GM19351 (cell line): ENCODE data around the gene RBM44.
"Not testable (repeated sequence)": the region's sequence is repeated elsewhere in the genome, so short reads cannot be mapped to it uniquely, and the experiment has no call there.

ENCODE experiments used
- ATAC-seq: cut with Tn5 transposase; IDR thresholded peaks from one replicate; pipeline ENCODE4 v1.9.1; 2021; ENCODE audit warnings: mild to moderate bottlenecking, moderate library complexity; ENCODE audit not compliant: unreplicated experiment

Gene RBM44, protein sequence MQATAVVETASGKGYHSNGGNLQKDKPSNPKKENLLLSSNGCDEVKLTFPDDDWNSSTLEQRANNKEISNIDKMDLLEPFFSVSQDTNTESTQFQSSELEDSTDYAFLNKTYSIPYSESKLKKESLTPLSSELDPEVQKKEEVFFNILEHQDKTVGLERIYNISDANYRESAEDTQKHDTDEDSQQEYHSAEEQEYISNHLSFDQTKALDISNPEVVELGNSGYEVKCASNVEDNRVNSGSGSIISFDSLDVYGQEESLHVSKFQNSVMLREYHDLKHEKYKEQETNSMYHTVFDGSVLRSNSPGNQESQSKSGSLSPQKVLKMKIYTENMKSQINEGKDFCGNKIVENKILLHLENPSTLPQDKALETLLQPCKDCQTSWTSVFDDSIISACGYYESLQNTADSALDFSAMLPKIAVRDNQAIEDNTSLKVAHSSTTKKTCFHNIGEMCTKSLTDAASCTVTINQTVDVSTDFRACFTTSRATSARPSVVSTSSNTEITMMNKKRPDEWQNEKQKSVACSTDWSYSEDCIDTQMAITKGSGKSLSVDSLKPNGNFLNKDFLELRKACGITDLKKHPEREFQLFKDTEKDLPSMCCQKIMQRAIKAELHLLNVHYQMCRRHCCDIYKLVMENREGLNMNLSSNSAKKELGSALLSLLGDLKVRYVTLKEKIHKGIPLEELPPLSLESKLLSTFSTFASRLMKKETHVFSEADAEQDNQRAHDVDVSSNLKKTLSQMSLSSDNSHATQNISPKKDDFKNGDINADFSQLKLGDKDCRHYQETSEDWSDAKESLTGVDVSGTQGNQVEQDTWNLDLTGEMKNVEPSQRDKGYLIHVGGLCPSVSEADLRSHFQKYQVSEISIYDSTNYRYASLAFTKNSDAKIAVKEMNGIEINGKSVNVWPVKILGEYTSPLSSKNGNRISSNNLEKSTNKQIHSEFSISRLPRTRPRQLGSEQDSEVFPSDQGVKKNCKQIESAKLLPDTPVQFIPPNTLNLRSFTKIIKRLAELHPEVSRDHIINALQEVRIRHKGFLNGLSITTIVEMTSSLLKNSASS

DNA sequence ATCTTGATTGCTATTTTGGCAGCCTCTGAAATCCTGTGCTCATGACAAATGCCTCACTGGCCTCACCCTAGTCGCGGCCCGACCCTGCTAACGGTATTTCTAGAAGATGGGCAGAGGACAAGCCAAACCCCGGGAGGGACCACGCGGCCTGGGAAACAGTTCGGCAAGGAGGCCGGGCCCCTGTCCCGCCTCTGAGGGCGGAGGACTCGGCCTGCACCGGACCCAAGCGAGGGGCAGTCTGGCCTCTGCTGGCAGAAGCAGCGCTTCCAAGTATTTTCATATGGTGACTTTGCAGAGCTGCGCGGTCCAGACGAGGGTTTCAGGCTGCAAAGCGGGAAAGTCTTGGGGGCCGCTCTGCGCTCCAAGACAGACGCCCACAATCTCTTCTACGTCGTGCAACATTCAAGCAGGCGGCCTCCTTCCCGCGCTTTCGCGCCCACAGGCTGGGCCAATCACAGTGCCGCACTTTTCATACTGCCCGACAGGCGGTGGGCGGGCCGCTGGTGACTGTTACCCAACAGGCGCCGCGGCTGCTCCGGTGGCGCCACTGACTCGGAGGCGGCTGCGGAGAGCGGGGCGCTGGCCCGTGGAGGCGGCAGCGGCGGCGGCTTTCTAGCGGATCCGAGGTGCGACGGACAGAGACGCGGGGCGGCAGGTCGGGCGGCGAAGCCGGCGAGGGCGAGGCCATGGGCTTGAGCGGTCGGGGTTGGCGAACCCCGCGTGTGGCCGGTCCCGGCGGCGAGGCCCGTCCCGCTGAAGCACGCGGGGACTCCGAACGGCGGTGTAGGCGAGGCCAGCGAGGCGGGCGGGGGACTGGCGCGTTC, at the start of gene RBM44:
Gene RBM44, plus strand, starts transcription at position 544 of the 824 bp plus-strand sequence. CDS start 14,831 bp downstream, outside the sequence.
- ATAC-seq: no peak

DNA sequence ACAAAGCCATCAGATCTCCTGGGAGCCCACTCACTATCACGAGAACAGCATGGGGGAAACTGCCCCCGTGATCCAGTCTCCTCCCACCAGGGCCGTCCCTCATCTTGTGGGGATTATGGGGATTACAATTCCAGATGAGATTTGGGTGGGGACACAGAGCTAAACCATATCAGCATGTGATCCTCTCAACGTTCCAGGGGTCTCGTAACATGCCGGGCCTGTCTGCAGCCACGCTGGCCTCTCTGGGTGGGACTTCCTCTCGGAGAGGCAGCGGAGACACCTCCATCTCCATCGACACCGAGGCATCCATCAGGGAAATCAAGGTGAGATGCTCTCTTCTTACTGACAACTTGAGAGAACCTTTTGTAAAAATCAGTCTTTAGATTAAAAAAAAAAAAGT, 49.6 kb upstream of the RBM44 start:
- no peak for ATAC-seq

DNA sequence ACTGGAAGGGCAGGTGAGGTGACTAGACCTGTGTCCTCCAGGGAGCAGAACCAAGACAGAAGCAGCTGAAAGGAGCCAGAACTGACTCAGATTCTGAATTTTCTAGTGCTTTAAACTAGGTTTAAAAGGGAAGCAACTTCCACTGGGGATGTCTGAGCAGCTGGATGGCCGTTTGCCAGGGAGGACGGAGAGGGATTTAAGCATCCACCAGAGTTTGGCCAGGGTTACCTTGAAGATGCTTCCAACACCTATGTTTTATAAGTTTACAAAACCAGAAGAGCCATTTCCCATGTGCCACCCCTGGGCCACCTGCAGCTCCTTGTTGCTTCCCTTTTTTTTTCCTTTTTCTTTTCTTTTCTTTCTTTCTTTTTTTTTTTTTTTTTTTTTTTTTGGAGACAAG, 48.6 kb upstream of the RBM44 start:
- ATAC-seq: no peak

DNA sequence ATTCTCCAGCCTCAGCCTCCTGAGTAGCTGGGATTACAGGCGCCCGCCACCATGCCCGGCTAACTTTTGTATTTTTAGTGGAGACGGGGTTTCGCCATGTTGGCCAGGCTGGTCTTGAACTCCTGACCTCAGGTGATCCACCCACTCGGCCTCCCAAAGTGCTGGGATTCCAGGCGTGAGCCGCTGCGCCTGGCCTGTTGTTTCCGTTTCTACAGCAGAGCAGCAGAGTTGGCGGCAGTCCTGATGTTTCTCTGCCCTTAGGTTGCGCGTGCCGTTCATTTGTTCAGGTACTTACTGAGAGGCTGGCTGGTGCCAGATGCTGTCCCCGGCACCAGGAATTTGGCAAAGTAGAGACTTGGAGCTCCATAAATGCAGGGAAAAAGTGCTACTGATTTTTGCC, 48.1 kb upstream of the RBM44 start:
- ATAC-seq: not testable (repeated sequence)

DNA sequence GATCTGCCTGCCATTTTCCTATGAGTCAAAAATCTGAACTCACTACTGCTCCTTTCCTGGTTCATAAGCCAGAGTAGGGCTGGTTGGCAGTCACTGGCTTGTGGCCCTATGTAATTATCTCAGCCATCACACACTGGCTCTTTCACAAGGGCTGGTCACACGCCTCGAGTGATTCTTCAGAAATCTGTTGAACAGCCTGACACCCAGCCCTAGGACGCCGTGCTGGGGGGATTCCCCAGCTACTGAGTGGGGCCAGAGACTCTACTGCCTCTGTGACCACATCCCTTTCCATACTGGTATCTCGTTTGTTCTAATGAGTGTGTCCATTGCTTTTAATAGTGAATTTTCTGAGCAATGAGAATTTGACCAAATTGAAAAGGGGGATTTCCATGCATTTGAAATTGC, 45.8 kb upstream of the RBM44 start:
- peak; percentile 100 for ATAC-seq

DNA sequence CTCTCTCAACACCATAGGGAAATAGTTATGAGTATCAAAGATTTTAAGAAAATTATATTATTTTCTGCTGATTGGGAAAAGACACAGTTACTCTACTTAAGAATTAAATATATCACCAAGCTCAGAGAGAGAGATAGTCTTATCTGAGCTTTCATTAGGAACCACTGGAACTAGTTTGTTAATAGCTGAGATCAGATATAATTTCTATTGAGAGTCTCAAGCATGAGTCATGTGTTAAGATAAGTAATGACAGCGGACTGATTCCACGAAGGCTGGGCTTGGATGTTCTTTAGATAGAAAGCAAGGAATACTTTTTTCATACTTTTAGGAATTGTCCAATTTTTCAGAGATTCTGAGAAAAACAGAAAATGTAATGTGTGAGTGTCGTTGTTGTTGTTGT, 44.4 kb upstream of the RBM44 start:
- no peak for ATAC-seq

DNA sequence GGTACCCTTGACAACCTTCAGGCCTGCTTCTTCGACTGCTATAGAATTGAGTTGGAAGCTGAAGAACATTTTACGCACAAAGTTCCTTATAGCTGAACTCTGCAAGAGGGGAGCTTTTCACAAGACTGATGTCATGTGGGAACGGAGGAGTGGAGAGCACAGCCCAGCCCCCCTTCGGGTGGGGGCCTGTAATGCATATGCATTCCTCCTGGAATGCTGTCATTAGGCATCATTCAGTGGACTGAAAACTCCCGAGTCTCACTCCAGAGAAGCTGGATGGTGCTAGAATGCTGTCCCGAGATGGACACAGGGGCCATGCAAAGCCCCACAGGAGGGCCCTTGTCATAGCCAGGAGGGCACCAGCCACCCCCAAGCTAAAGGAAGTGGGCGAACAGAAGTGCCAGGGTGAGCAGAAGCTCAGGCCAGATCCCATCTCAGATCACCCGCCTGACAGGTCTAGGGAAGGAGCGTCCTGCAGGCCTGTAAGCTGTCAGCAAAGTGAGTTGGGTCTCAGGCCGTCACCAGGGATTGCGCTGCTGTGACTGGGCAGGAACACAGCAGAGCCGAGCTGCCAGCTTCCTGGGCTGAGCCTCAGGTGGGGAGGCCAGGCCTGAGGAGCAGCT, 43.8 kb upstream of the RBM44 start:
- no peak for ATAC-seq

DNA sequence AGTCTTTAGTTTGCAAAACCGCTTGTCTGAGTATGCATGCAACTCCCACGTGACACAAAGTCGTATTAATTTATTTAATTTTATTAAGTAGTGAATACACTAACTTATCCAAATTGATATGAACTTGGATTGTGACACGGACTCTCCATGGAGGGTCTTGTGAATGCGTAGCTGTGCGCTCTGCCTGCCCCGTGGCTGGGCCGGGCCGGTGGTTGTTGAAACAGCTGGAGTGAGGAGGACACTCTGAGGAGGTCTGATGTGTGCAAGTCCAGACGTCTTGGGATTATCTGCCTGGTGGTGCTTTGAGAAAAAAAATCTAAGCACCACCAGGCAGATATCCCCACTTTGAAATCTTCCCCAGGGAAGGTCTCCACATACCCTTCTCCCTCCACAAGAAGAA, 41.0 kb upstream of the RBM44 start:
- ATAC-seq: no peak

DNA sequence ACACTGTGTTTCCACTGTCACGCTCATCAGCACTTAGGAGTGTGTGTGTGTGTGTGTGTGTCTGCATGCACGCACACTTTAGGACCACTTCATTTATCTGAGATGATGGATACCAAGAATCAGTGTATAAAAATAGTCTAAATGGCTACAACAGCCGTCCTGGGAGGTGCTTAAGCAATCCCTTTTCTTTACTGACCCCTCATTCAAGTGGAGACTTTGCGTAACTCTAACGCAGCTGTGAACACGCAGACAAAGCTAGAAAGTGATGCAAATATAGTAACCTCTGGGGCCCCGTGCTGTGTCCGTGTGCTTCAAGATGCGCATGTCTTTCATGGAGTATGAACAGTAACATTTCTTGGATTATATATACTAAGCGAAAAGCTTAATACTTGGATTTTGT, 40.4 kb upstream of the RBM44 start:
- ATAC-seq: no peak

DNA sequence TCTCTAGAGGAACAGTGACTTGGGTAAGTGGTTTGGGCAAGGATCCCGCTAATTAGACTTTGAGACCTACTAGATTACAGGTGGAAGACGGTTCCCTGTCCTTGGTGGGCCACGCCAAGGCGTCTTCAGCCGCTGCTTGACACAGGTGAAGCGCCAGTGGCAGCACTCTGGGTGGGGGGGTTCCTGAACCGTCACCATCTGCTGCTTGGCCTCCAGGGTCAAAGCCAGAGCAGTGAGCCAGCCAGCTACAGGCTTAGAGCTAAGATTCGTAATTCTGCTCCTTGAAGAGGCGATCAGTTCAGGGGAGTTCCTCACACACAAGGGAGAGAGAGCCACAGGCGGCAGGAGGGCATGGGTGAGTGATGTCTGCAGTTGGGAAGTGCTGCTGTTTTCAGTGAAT, 39.4 kb upstream of the RBM44 start:
- no peak for ATAC-seq

DNA sequence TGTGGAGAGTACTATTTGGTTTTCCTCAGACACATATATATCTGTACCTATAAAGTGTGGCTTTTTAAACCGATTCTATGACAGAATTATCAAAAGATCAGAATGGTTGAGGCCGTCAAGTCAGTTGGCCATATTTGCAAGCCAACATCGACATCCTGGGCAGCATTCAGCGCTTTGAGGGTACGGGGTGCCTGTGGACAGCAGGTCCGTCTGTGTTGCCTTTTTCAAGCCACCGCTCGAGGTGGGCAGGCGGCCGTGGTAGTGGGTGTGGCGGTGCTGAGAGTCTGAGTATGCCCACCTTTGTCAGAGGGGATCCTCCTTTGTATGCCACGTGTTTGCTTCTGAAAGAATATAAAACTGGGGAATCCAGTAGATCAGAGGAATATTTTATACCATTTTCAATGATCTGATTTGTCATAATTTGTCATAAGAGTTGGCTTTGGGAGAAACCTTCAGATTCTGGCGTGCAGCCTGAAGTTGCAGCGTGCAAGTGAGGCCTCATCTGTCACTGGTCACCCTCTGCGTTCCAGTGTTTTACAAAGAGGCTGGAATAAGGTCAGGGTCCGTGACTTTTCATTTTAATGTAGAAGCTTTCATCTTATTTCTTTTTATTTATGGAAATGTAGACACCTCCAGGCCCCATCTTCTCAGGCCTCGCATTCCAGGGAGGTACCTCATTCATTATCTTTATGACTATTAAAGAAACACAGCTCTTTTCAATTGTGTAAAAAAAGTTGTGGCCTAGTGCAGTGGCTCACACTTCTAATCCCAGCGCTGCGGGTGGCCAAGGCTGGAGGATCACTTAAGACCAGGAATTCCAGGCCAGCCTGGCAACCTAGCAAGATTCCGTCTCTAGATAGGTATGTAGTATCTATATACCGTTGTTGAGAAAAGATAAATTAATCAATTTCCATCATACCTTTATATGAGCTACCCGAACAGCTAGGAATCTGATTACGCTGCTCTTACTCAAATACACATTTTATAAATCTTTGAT, 37.8 kb upstream of the RBM44 start:
- no peak for ATAC-seq

DNA sequence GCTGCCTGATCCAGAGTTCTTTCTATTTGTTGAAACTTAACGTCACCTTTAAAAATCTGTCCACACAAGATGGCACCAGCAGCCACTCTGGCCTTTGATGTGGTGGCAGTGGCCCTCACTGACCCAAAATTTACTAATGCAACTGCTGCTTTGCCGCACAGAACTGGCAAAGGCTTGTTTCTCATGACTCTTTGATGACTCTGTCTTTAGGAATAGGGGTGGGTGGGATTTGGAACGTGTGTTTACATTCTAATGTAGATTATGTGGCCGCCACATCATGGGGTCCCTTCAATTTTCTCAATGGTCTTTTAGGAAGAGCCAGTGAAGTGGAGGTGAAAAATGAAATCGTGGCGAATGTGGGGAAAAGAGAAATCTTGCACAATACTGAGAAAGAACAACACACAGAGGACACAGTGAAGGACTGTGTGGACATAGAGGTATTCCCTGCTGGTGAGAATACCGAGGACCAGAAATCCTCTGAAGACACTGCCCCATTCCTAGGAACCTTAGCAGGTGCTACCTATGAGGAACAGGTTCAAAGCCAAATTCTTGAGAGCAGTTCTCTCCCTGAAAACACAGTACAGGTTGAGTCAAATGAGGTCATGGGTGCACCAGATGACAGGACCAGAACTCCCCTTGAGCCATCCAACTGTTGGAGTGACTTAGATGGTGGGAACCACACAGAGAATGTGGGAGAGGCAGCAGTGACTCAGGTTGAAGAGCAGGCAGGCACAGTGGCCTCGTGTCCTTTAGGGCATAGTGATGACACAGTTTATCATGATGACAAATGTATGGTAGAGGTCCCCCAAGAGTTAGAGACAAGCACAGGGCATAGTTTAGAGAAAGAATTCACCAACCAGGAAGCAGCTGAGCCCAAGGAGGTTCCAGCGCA, 36.0 kb upstream of the RBM44 start:
- ATAC-seq: not testable (repeated sequence)

DNA sequence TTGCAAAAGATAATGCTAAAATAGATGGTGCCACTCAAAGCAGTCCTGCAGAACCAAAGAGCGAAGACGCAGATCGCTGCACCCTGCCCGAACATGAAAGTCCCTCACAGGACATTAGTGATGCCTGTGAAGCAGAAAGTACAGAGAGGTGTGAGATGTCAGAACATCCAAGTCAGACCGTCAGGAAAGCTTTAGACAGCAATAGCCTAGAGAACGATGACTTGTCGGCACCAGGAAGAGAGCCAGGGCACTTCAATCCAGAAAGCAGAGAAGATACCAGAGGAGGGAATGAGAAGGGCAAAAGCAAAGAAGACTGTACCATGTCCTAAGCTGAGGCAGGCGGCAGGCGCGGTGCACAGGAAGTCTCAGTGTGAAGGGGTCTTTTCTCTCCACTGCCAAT, 34.8 kb upstream of the RBM44 start:
- no peak for ATAC-seq

DNA sequence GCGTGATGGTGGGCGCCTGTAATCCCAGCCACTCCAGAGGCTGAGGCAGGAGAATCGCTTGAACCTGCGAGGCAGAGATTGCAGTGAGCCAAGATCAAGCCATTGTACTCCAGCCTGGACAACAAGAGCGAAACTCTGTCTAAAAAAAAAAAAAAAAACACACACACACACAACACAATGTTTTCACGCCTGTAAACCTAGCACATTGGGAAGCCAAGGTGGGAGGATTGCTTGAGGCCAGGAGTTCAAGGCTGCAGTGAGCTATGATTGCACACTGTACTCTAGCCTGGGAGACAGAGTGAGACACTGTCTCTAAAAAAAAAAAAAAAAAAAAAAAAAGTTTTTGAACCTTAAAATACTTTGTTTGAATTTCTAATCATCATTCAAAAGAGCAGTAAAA, 33.5 kb upstream of the RBM44 start:
- ATAC-seq: not testable (repeated sequence)

DNA sequence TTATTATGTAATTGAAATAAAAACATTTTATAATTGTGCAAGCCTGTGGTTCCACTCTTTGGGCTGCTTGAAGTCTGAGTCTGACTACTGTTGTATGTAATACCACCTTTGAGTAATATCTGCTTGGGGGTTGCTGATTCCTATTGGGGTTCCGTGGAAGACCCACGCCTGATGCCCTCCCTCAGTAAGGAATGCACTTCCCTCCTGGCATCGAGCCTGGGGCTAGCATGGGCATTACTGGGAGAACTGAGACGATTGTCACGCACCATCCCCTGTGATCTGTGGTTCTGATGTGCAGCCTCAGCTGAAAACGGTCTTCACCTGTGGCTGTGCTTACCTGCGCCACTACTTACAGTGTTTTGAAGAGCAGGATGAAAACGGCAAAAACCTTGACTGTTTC, 32.7 kb upstream of the RBM44 start:
- ATAC-seq: no peak

DNA sequence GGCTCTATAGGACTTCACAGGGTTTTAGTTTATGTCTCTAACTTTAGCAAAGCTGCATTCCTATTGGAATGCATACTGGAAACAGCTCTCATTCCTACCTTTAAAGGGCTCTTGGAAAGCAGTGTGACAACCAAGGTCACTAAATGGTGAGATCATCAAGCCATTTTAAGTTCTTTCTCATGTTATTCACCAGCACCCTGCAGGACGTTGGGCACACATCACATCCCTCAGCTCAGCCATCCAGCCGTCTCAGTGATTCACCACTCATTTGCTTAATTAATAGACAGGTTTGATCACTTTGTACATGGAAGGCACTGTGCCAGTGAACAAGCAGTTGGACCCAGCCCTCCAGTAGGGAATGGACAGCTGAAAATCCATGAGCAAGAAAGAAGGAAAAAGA, 32.2 kb upstream of the RBM44 start:
- ATAC-seq: no peak

DNA sequence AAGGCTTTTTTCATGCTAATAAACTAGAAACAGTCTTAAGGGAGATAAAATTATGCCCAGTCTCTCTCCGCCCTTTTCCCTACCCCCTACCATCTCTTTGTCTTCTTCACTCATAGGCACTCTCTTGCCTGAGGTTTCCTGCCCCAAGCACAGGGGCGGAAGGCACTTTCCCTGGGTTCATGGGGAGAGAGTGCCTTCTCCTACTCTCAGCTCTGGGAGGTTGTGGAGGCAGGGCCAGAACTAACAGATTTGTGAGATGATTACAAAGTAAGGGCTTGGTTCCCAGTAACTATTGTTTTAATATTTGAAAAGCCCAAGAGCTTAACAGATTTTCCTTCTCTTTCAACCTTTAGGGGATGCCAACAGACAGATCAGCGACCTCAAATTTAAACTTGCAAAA, 26.1 kb upstream of the RBM44 start:
- no peak for ATAC-seq

DNA sequence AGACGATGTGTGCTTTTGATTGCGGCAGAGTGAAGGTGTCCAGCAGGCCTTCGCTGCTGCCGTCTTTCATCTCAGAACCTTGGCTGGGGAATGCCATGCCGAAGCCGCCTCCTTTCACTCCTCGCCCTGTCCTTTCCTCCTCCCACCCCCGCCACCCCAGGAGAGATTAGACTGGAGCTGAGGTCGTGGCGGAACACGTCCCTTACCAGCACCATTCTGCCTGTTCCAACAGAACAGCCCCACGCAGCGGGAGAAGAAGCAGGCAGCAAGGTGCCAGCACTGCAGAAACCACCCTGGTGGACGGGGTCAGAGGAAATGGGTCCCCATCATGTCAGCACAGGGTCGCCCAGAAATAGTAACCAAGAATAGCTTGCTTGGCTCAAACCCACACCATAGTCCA, 24.8 kb upstream of the RBM44 start:
- no peak for ATAC-seq
